Measurements from ENCODE around the gene KCNQ1. TPM values are rescaled to one million over a fixed set of nuclear protein-coding genes. Genes with fewer than 3 reads are reported as not detected.

KCNQ1 gene
- total RNA-seq, 1 donor from 2014 or later = 0.16 TPM

DNA sequence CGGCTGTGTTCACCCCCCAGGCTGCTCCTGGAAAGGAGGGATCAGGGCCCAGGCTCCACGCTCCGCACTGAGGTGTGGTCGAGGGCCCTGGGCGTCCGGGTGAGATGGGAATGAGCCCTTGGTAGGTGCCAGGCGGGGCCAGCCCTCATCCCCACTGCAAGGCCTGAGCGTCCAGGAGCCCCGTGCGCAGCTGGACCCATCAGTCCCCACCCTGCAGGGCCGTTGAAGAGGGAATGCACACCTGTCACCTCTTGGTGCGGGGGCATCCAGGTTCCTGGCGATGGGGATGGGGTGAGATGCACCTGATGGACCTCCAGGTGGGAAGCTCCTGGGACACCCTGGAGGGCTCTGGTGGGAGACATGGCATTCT is 72.2 kb downstream of the KCNQ1 start:
- H3K27ac Mint-ChIP-seq (ENCODE audit: unreplicated experiment) = no peak overlapping the region
- H3K4me1 Mint-ChIP-seq (ENCODE audit: unreplicated experiment) = no peaks in the 10 kb centered on the region
- no peak overlapping the region for H3K4me3 Mint-ChIP-seq (ENCODE audit: unreplicated experiment)
- peak; percentile 80 for DNase-seq (ENCODE audit: extremely low spot score, unreplicated experiment)
- H3K36me3 Mint-ChIP-seq (ENCODE audit: unreplicated experiment) = no peaks in the 10 kb centered on the region
- H3K9me3 Mint-ChIP-seq (ENCODE audit: unreplicated experiment) = no peaks in the 10 kb centered on the region
- H3K27me3 Mint-ChIP-seq (ENCODE audit: unreplicated experiment) = peaks cover 4% of the 10 kb centered on the region
- TF ChIP-seq, protein P1, sequence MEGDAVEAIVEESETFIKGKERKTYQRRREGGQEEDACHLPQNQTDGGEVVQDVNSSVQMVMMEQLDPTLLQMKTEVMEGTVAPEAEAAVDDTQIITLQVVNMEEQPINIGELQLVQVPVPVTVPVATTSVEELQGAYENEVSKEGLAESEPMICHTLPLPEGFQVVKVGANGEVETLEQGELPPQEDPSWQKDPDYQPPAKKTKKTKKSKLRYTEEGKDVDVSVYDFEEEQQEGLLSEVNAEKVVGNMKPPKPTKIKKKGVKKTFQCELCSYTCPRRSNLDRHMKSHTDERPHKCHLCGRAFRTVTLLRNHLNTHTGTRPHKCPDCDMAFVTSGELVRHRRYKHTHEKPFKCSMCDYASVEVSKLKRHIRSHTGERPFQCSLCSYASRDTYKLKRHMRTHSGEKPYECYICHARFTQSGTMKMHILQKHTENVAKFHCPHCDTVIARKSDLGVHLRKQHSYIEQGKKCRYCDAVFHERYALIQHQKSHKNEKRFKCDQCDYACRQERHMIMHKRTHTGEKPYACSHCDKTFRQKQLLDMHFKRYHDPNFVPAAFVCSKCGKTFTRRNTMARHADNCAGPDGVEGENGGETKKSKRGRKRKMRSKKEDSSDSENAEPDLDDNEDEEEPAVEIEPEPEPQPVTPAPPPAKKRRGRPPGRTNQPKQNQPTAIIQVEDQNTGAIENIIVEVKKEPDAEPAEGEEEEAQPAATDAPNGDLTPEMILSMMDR (IDR thresholded peaks at IDR 0.05) = no peak

DNA sequence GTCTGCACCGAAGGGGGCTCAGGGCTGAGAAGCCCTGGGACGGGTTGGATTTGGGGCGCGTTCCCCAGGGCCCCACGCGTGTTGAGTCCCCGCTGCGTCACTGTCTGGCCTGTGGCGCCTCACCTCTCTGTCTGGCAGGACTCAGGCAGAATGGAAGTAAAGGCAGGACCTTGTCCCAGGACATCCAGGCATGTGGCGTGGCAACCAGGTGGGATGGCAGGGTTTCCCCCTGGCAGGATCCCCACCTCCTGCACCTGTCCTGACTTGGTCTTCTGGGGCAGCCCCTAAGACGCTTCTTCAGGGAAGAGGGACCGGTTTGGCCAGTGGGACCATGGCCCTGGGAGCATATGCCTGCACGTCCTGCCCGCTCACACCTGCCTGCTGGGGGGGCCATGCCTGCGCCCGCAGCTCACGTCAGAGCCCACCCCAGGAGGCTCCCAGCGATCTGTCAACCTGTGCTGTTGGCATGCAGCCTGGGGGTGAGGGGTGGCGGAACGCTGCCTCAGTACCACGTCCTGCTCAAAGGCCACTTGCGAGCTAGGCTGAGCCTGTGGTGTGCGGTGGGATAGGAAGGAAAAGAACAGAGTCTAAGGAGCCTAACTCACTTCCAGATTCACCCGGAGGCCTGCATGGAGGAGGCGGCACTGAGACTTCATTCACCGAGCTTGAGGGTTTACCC is 72.7 kb downstream of the KCNQ1 start:
- Mint-ChIP-seq H3K27me3 (ENCODE audit: unreplicated experiment) (peaks cover 4% of the 10 kb centered on the region), H3K4me3 (ENCODE audit: unreplicated experiment) (no peak overlapping the region), H3K36me3 (ENCODE audit: unreplicated experiment) (no peaks in the 10 kb centered on the region), H3K4me1 (ENCODE audit: unreplicated experiment) (no peaks in the 10 kb centered on the region), H3K9me3 (ENCODE audit: unreplicated experiment) (no peaks in the 10 kb centered on the region), H3K27ac (ENCODE audit: unreplicated experiment) (no peak overlapping the region)
- TF ChIP-seq, protein P1 (IDR thresholded peaks at IDR 0.05) = no peak
- peak; percentile 74 for DNase-seq (ENCODE audit: extremely low spot score, unreplicated experiment)

DNA sequence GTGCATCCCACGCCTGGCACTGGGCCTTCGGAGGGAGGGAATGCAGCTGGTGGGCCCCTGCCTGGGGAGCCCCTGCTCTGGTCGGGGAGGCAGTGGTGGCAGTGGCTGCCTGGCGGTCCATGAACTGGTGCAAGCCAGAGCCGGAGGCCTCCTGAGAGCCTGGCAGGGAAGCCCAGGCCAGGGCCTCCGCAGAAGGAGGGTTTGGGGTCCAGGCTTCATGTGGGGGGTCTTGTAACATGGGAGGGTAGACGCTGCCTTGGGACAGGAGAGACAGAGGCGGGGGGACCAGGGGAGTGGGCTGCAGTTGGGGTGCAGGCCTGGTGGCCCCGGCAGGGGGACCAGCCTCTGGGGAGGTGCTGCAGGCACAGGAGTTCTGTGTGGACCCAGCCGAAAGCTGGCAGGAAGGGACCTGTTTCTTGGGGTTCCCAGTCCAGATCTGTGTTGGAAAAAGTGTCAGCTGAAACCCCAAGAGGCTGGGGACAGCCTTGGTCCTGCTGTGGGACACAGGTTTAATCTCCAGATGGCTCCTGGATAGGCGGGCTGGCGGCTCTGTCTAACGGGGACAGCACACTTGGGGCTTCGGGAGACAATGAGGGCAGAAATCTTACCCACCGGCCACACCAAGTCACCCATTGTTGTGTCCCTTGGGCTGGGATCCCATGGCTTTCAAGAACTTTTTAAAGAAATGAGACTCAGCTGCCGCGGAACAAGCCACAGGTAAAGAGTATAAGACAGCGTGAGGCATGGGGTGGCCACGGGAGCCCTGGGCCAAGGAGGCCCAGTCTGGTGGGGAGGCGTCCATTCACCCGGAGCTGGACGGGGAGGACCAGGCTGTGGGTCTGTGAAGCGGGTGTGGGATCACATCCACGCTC is 73.5 kb downstream of the KCNQ1 start:
- Mint-ChIP-seq H3K27ac (ENCODE audit: unreplicated experiment) (no peak overlapping the region), H3K4me1 (ENCODE audit: unreplicated experiment) (no peaks in the 10 kb centered on the region), H3K4me3 (ENCODE audit: unreplicated experiment) (no peak overlapping the region), H3K27me3 (ENCODE audit: unreplicated experiment) (peaks cover 4% of the 10 kb centered on the region), H3K9me3 (ENCODE audit: unreplicated experiment) (no peaks in the 10 kb centered on the region), H3K36me3 (ENCODE audit: unreplicated experiment) (no peaks in the 10 kb centered on the region)
- peak; percentile 83 for DNase-seq (ENCODE audit: extremely low spot score, unreplicated experiment)
- TF ChIP-seq, protein P1 (IDR thresholded peaks at IDR 0.05) = no peak

DNA sequence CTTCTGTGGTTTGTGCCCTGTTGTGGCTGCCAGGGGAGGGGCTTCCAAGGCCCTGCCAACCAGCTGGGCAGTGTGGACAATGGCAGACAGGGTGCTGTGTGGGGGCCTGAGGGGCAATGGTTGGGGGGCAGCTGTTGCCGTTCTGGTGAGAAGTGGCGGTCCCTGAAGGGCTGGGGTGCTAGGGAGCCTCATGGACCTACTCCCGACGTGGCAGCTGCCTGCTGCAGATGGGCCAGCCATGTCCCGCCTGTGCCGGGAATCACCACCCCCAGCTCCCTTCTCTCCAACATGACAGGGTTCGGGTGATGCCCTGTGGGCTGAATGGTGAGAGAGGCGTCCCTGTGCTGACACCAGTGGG is 74.2 kb downstream of the KCNQ1 start:
- Mint-ChIP-seq H3K4me3 (ENCODE audit: unreplicated experiment) (no peak overlapping the region), H3K9me3 (ENCODE audit: unreplicated experiment) (no peaks in the 10 kb centered on the region), H3K27me3 (ENCODE audit: unreplicated experiment) (peaks cover 6% of the 10 kb centered on the region), H3K27ac (ENCODE audit: unreplicated experiment) (no peak overlapping the region), H3K36me3 (ENCODE audit: unreplicated experiment) (no peaks in the 10 kb centered on the region), H3K4me1 (ENCODE audit: unreplicated experiment) (no peaks in the 10 kb centered on the region)
- peak; percentile 78 for DNase-seq (ENCODE audit: extremely low spot score, unreplicated experiment)
- TF ChIP-seq, protein P1 (IDR thresholded peaks at IDR 0.05) = no peak

DNA sequence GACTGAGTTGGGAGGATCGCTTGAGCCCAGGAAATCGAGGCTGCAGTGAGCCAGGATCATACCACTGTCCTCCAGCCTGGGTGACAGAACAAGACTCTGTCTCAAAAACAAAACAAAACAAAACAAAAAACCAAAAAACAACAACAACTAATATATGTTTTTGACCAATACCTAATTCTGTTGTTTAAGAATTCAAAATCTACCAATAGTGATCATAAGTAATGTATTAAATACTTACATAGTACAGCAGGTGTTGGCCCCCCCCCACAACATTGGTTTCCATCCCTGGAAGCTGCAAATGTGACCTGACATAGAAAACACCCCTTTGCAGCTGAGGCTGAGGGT is 74.7 kb downstream of the KCNQ1 start:
- TF ChIP-seq, protein P1 (IDR thresholded peaks at IDR 0.05) = no peak
- Mint-ChIP-seq H3K27ac (ENCODE audit: unreplicated experiment) (no peak overlapping the region), H3K4me3 (ENCODE audit: unreplicated experiment) (no peak overlapping the region), H3K36me3 (ENCODE audit: unreplicated experiment) (no peaks in the 10 kb centered on the region), H3K9me3 (ENCODE audit: unreplicated experiment) (no peaks in the 10 kb centered on the region), H3K27me3 (ENCODE audit: unreplicated experiment) (peaks cover 6% of the 10 kb centered on the region), H3K4me1 (ENCODE audit: unreplicated experiment) (no peaks in the 10 kb centered on the region)
- DNase-seq (ENCODE audit: extremely low spot score, unreplicated experiment) = no peak

Measured in osteocyte (in vitro differentiated cells).